ENCODE measurements around the gene IGFBP5.

DNA sequence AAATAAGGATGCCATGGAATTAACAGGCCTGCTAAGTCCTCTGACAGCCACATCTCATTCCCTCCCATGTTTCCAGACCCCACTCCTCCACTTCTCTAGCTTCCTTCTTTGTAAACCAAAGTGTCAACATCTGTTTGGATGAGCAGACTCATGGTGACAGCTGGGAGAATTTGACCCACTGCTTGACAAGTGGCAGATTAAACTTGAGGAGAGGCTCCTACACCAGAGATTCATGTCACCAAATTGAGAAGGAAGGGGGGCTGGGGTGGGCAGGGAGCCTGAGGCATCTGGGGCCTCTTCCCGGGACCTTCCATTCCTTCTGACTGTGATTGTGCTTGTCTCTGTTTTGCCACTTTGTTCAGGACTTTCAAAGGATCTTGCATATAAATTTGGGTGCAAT, 41.0 kb upstream of the IGFBP5 start:
- TF ChIP-seq EZH2phosphoT487 (IDR thresholded peaks at IDR 0.05; ENCODE audit: insufficient read depth, low read depth) (no peak), EZH2 (IDR thresholded peaks at IDR 0.05; ENCODE audit: insufficient read depth, poor library complexity, severe bottlenecking) (no peak)
